ENCODE results near the gene ADGRL1.
"Not testable (repeated sequence)": the region's sequence is repeated elsewhere in the genome, so short reads cannot be mapped to it uniquely, and the experiment has no call there.

Gene ADGRL1

DNA sequence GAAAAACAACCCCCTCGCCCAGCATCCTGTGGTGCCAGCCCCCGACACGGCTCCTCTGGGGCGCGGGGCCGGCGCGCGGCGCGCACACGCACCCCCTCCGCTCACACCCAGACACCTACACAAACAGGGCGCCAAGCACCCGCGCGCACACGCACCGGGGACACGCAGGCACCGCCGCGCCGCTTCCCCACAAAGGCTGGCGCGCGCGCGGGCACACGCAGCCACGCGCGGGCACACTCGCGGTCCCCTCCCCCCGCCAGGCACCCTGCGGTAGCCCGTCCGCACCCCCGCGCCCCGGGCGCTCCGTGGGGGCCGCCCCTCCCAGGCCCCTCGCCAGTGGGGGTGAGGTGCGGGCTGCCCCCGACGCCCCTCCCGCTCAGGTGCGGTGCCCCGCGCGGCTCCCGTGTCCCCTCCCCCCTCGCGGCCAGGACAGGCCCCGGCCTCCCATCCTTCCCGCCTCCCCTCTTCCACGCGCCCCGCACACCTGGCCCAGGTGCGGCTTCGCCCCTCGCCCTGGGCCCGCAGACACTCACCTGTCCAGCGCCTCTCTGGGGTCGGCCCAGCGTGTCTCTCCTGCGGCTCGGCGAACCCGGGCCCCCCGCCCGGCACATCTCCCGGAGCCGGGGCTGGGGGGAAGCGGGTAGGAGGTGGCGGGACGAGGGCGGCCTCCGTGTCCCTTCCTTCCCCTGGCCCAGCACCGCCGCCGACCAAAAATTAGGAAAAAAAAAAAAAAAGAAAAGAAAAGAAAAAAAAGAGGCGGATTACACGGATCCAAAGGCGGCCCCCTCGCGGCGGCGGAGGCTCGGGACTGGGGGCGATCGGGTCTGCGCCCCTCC is at the start of gene ADGRL1:
Gene ADGRL1, minus strand, starts transcription at position 718 of the 836 bp plus-strand sequence. CDS start 22,567 bp downstream, outside the sequence.
- peak in 16 of 56 donors; percentile 15 to 65 (median 43) for DNase-seq

DNA sequence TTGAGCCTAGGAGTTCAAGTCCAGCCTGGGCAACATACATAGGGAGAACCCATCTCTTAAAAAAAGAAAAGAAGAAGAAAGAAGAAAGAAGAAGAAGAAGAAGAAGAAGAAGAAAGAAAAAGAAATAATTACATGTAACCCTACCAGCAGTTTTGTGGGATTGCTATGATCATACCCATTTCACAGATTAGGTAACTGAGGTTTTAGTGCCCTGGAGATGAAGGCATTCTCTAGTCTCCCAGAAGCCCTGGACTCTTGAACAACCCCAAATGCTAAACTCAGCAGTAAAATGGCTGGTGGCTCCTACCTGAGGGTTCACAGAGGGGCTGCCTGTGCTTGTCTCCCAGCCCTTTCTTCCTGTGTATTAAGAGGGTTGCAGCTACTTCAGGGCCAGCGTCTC is 49.3 kb upstream of the ADGRL1 start:
- not testable (repeated sequence) for DNase-seq

DNA sequence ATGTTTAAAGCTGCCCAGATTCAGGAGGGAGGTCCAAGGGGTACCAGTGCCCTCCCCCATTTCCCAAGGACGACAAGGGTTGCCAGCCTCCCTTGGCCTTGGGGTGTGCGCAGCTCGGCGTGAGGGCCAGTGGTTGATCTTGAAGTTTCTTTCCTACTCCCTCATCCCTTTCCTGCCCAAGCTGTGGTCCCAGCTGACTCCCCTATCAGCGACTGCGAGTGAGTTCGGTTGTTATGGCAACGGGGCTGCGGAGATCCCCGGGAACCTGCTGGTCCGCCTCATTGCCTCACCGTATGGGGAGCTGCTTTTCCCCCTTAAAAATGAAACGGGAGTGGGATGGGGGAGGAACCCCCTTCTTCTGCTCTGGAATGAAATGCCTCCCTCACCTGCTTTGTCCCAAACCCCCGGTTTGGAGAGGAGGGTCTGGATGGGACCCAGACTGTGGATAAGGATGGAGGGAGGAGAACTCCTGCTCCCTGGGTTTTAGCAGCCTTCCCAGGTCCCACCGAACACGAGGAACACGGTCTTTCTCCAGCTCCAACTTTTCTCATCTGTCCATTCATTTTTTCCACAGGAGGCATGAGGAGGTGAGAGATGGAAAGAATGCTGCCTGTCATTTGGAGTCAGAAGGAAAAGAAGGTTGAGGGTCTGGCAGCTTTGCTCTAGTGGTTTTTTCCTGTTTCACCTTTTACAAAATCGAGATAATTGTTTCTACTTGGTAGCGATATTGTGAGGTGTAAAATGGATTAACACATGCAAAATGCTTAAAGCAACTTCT is 48.0 kb upstream of the ADGRL1 start:
- peak in 9 of 56 donors; percentile 0 to 9 (median 3) for DNase-seq

DNA sequence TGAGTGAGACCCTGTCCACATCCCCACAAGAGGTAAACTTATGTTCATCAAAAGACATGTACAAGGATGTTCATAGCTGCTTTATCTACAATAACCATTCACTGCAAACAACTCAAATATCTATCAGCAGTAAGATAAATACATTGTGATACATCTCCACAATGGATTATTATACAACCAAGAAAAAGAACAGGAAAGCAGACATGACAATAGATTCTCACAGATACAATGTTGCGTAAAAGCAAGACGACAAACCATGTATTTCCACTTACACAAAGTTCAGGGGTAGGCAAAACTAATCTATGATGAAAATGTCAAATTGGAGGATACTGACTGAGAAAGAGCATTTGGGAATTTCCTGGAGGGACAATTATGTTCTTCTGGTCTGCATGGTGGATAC is 46.2 kb upstream of the ADGRL1 start:
- not testable (repeated sequence) for DNase-seq

DNA sequence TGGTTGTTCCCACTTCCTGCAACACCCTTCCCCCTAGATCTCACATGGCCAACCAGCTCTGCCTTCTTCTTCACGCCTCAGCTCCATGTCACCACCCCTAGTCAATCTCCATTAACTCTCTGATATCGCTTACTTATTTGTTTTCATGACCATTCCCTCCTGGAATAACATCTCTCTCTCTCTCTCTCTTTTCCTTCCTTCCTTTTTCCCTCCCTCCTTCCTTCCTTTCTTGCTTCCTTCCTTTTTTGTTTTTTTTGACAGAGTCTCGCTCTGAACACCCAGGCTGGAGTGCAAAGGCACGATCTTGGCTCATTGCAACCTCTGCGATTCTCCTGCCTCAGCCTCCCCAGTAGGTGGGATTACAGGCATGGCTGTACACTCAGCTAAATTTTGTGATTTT is 44.9 kb upstream of the ADGRL1 start:
- no peak for DNase-seq

DNA sequence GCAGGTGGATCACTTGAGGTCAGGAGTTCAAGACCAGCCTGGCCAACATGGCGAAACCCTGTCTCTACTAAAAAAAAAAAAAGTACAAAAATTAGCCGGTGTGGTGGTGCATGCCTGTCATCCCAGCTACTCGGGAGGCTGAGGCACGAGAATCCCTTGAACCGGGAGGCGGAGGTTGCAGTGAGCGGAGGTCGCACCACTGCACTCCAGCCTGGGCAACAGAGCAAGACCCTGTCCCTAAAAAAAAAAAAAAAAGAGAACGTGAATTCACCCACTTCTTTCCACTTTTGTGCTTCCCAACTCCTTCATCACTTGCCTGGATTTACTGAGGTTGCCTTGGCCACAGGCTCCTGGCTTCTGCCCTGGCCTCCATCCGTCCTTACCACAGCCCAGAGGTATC is 44.3 kb upstream of the ADGRL1 start:
- not testable (repeated sequence) for DNase-seq

DNA sequence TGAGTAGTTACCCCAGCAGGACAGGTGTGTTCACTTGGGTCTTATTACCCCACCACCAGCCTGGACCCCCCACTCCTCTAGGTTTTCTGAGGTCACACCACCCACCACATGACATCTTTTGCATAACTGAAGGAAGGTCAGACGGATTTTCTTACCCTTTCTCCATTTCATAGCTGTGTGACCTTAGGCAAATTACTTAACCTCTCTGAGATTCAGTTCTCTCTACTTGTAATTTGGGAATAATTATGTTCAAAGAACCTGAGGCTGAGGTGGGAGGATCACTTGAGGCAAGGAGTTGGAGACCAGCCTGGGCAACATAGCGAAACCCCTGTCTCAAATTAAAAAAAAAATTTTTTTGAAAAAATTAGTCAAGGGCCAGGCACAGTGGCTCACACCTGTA is 43.9 kb upstream of the ADGRL1 start:
- DNase-seq, result not testable (repeated sequence)

DNA sequence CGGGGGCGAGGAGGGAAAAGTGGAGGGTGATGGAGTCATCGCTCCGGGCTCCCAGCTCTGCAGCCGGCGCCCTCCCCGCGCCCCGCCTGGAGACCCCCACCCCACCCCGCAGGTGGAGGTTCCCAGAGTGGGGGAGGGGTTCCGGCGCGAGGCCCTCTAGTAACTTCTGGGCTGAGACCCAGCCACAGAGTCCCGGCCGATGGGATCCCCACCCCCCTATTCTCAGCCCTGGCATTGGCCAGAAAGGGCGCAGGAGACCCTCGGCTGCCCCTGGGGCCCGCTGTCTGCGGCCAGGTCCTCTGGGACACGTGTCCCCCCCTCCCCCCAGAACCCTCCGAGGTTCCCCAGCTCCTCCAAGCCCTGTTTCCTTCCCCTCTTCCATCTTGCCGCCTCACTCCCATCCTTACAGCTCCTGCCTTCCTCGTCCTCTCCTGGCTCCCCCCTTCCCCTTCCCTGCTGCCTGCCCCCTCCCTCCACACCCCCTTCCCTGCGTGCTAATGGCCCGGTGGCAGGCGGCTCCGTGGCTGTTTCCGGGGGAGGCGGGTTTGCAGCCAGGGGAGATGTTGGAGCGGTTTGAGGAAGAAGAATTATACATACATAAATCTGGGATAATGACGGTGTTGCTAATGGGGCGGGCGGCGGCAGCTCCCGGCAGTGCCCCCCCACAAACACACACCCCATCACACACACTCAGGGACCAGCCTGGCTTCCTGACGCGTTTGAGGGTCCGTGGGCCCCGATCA is 43.2 kb upstream of the ADGRL1 start:
- DNase-seq, result peak in 50 of 56 donors; percentile 4 to 76 (median 46)

DNA sequence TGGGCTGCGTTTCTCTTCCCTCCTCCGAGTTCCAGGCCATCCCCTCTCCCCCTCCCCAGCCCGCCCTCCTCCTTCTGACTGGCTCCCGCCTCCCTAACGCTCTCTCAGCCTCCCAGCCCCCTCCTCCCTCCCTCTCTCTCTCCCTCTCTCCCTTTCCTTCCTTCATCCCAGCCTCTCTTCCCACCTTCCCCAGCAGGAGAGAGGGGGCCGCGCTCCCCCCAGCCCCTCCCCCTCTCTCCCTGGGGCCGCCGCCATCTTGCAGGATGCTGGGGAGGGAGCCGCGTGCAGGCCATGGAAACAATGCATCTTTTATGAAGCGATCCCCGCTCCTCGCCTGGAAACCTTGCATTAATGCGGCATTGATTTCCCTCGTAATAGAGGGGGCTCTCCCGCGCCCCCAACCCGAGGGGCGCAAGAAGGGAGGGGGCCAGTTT is 42.6 kb upstream of the ADGRL1 start:
- DNase-seq, result peak in 52 of 56 donors; percentile 9 to 80 (median 51)

DNA sequence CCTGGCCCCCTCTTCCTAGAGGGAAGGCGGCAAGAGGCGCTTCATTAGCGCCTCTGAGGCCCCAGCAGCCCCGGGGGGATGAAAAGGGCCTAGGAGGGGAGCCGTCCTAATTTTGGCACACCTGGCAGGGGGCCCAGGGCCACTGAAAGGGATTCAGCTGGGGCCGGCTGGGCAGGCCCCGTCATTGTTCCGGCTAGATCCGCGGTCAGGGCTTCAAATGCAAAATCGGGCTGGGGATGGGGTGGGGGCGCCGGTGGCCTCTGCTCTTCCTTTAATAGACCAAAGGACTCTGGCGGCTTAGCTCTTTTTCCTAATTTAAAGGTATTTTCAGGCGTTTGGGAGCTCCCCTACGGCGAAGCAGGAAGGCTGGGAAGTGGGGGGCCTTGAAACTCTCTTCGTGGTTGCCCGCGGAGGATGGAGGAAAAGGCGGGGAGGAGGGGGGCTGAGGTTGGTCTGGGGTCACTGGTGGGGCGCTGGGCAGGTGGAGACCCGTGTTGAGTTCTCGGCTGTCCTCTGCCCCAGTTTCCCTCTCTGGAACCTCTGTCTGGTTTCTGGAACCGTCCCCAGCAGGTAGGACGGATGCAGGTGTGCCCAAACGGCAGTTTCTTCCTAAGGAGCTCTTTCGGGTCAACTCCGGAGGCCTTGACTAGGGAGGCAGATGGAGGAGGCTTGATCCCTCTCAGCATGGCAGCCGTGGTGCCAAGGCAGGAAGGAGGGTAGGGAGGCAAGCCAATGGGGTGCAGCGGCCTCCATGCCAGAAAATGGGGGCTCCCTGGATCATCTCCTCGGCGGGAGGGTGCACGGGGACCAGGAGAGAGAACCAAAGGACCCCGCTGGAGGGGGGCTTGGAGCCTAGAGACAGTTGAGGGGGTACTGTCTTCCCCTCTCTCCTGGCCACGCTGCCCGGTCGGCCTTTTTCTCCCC is 41.8 kb upstream of the ADGRL1 start:
- DNase-seq, result peak in 25 of 56 donors; percentile 1 to 55 (median 35)

DNA sequence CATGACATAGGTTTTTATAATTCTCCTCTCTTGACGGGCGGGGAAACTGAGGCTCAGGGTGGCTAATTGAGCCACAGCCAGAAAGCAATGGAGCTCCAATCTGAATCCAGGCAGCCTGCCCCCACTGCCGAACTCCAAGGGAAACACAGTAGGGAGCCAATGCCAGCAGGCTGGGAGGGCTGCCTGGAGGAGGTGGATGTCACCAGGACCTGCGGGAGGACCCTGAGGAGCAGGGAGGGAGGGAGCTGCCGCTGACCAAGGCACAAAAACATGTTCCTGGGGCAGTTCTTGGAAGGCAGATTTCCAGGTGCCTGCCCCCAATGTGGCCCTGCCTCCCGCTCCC is 41.2 kb upstream of the ADGRL1 start:
- DNase-seq, result peak in 2 of 56 donors; percentile 6 to 42

DNA sequence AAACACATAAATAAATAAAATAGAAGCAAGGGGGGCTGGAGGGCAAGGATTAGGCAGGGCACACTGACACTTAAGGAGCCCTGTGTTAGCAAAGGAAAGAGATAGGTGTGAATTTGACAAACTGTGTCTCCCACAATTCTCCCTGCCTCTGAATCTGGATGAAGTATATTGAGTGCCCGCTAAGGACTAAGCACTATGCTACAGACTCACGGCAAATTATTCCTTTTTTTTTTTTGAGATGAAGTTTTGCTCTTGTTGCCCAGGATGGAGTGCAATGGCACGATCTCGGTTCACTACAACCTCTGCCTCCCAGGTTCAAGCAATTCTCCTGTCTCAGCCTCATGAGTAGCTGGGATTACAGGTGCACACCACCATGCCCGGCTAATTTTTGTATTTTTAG is 38.4 kb upstream of the ADGRL1 start:
- DNase-seq, result not testable (repeated sequence)

DNA sequence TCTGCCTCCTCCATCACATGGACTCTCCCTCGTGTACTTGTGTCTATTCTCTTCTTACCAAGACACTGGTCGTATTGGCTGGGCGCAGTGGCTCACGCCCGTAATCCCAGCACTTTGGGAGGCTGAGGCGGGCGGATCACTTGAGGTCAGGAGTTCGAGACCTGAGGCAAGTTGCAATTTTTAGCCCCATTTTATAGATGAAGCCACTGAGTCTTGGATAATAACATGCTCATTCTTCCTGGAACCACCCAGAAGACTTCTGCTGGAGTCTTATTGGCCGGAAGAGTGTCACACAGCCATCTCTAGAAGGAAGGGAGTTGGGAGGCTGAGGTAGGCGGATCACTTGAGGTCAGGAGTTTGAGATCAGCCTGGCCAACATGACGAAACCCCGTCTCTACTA is 37.7 kb upstream of the ADGRL1 start:
- DNase-seq, result not testable (repeated sequence)

DNA sequence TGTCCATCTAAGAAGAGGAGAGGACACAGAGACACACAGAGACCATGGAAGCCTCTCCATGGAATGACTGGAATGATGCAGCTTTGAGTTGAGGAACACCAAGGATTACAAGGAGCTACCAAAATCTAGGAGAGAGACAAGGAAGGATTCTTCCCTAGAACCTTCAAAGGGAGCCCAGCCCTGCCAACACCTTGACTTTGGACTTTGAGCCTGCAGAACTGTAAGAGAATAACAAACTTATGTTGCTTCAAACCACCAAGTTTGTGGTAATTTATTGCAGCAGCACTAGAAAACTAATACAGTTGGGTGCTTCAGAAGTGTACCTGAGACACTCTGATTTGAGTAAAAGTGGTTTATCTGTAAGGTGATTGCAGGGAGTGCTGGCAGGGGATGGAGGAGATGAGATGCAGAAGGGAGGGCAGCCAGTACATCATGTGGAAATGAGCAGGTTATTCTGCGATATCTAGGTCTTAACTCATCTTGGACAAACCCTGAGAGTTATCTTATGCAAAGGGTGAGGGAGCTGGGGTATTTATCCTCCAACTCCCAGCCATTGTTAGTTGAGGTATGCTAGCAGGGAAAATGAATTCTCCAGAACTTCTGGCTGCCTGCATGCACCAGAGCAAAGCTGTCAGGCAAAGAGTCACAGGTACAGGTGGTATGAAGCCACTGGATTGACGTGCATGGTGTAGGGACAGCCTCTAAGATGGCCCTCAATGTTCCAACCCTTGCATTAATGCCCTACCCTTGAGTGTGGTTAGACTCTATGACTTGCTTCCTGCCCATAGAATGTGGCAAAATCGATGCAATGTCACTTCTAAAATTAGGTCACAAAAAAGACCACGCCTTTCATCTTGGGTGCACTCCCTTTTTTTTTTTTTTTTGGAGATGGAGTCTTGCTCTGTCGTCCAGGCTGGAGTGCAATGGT is 31.3 kb upstream of the ADGRL1 start:
- no peak for DNase-seq

DNA sequence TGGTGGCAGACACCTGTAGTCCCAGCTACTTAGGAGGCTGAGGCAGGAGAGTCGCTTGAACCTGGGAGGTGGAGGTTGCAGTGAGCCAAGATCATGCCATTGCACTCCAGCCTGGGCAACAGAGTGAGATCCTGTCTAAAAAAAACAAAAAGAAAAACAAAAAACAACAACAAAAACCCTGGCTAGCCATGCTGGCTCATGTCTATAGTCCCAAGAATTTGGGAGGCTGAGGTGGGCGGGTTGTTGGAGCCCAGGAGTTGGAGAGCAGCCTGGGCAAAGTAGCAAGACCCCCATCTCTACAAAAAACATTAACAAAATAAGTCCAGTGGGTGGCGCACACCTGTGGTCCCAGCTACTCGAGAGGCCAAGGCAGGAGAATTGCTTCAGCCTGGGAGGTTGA is 27.0 kb upstream of the ADGRL1 start:
- not testable (repeated sequence) for DNase-seq

DNA sequence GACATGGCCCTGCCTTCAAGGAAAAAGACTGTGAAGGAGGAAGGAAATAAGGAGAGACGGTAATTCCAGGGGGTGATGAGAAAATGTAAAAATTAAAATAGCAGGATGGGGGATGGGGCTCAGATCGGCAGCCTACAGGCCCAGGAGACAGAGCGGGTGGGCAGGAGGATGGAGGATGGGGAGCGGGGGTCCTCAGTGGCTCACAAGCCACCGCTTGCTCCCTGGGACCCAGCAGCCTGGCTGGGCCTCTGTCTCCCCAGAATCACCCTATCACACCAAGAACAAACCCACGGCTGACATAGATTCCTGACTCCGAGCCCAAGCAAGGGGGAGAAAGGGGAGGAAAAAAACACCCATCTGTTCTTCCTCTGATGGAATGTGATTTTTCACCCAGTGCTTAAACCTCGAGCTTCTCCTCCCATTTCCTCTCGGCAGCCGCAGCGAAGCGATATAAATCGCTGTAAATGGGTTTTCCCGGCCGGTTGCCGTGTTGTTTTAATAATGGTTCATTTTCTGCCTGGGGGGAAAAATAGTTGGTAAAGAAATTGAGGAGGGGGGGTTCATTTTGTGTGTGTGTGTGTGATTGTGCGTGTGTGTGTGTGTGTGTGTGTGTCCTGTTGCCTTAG is 22.6 kb upstream of the ADGRL1 start:
- not testable (repeated sequence) for DNase-seq

DNA sequence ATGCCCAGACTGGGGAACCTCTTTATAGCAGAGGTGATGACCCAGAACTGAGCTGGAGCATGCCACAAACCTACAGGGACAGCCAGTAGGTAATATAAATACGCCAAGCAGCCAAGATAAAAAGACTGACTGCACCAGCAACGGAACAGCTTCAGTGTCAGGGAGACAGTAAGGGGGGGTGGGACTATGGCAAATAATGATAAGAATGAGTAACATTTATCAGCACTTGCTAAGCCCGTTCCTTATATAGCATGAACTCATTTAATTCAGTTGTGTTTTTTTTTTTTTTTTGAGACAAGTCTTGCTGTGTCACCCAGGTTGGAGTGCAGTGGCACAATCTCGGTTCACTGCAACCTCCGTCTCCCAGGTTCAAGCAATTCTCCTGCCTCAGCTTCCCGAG is 20.5 kb upstream of the ADGRL1 start:
- not testable (repeated sequence) for DNase-seq

DNA sequence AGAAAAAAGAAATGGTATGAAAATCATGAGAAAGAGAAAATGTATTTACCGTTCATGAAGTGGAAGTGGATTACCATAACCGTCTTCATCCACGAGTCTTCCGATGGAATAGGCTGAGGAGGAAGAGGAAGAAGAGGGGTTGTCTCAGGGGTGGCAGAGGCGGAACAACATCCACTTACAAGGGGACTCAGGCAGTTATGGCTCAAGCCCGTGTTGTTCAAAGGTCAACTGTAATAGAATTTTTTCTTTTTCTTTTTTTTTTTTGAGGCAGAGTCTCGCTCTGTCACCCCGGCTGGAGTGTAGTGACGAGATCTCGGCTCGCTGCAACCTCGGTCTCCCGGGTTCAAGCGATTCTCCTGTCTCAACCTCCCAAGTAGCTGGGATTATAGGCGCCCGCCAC is 16.9 kb upstream of the ADGRL1 start:
- no peak for DNase-seq

DNA sequence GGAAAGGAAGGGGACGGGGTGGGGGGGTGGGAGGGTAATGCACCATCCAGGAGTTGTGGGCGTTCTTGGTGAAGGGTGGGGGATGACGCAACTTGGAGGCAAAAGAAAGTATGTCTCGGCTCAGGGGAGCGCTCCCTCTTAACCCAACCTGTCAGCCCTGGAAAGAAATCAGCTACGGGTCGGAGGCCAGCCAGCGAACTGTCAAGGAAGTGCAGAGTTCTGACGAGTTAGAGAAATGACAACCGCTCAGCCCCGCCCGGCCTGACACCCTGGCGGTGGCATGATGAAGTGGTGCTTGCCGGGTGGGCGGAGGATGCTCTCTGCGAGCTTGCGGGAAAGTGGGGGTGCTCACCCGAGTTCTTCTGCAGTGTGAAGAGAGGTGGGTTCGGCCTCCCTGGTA is 15.4 kb upstream of the ADGRL1 start:
- peak in 1 of 56 donors; percentile 19 for DNase-seq

Measured in amygdala (tissue), 56 donors.